GM19438 (cell line): ENCODE measurements around the gene GTSF1L.

Experiments used
- ATAC-seq: cut with Tn5 transposase; IDR thresholded peaks from one replicate; pipeline ENCODE4 v1.9.1; 2021; ENCODE audit warnings: low read depth; ENCODE audit not compliant: unreplicated experiment

The GTSF1L gene

DNA sequence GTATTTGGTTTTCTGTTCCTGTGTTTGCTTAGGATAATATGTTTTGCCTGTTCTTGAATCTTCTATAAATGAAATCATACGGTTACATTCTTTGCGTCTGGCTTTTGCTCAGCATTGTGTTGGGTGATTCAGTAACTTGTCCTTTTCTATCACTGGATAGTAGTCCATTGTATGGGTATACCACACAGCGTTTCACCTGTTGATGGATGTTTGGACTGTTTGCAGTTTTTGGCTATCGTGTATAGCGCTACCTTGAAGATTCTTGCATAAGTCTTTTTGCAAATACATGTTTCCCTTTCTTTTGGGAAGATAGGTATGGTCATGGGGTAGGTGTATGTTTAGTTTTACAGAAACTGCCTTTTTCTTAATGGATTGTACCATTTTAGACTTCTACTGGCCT is 50.4 kb downstream of the GTSF1L start:
- no peak for ATAC-seq
